Adrenal gland (tissue), 12 donors: Measurements from ENCODE around the gene NXPH1. TPM values are rescaled to one million over a fixed set of nuclear protein-coding genes. Genes with fewer than 3 reads are reported as not detected.
A peak's percentile ranks its signal among the peaks of the same experiment; 100 is the strongest.

Experiments used
- DNase-seq, 7 donors: peaks; one replicate each; pipeline ENCODE4 v3.0.0-alpha.2; 2019 to 2020
- H3K27ac ChIP-seq, 5 donors: fragments of 200-600 bp; sonication (generic) in 4 of 5; 1 replicate in 3 of 5; 2 replicates in 2 of 5; pipeline versions ENCODE4 v1.5.1 to v1.8.0; 2016 to 2020; ENCODE audit warnings: mild to moderate bottlenecking in 1 of 5
- H3K27me3 ChIP-seq: fragments of 200-600 bp; 2 replicates; pipeline ENCODE4 v1.8.0; 2021
- H3K36me3 ChIP-seq, 2 donors: fragments of 200-600 bp; replicated peaks in 1 of 2; 1 replicate in 1 of 2; 2 replicates in 1 of 2; pipeline versions ENCODE4 v1.5.1 to v1.8.0; 2018 to 2022
- H3K4me1 ChIP-seq, 2 donors: fragments of 200-600 bp; replicated peaks in 1 of 2; 1 replicate in 1 of 2; 2 replicates in 1 of 2; pipeline versions ENCODE4 v1.5.1 to v1.8.0; 2018 to 2021
- H3K4me3 ChIP-seq, 4 donors: fragments of 200-600 bp; sonication (generic) in 3 of 4; one replicate each; pipeline ENCODE4 v1.5.1; 2016 to 2018
- H3K9me3 ChIP-seq, 3 donors: fragments of 200-600 bp; sonication (generic) in 1 of 3; replicated peaks in 1 of 3; 1 replicate in 2 of 3; 2 replicates in 1 of 3; pipeline versions ENCODE4 v1.5.1 to v1.8.0; 2016 to 2021
- POLR2A ChIP-seq, 2 donors: fragments of 450-650 bp; IDR thresholded peaks; one replicate each; pipeline ENCODE4 v1.6.1; 2017; ENCODE audit warnings: antibody characterized with exemption in 2 of 2, mild to moderate bottlenecking in 2 of 2, moderate library complexity in 1 of 2
- WGBS, 4 donors: extraction: QIAGEN DNeasy Blood & Tissue Kit in 2 of 4; methylation state at CpG; one replicate each; pipeline versions ENCODE4 v1.1.5 to v1.1.7; 2013 to 2017; 5-methylcytosine and 5-hydroxymethylcytosine counted together
- intact Hi-C, 2 donors: fragments of 100-400 bp; cut with DNase I; formaldehyde crosslinking; loops; one replicate each; pipeline versions ENCODE4 v1.14.1 to v1.15.0; 2022 to 2023
- polyA plus RNA-seq, 3 donors: library from polyadenylated mRNA; stranded (reverse); fragments of 200-250 nt in 2 of 3; fragments of 350-450 nt in 1 of 3; fragmentation: Illumina TruSeq in 1 of 3; extraction: RNeasy Lipid Tissue Mini Kit (QIAGEN cat#74804) in 1 of 3; gene quantifications; one replicate each; pipeline ENCODE4 v1.2.3, GENCODE V29; 2013 to 2014
- total RNA-seq, 9 donors: library from RNA; depleted of rRNA in 4 of 9; stranded (reverse); fragments of >200 nt in 4 of 9; fragments of 120-200 nt in 1 of 9; fragmentation: NEBNext Ultra II Directional in 1 of 9; extraction: Animal tissue kit (Norgen Biotek cat#: 25700) in 1 of 9; gene quantifications; one replicate each; pipeline versions ENCODE4 v1.1.0 to v1.2.4, GENCODE V29; 2013 to 2023
- TF ChIP-seq, protein P1 (sequence below), 6 experiments: fragments of 450-650 bp in 4 of 6; fragments of 200-600 bp in 2 of 6; sonication (generic) in 1 of 6; IDR thresholded peaks; 1 replicate in 5 of 6; 2 replicates in 1 of 6; pipeline versions ENCODE4 v1.5.1 to v1.8.0; 2016 to 2021; ENCODE audit warnings: antibody characterized with exemption in 6 of 6, mild to moderate bottlenecking in 2 of 6, moderate library complexity in 1 of 6
- donor health status: healthy with polysubstance abuse.
- donor health status: Bipolar disorder and iron deficiency.
- donor health status: DM: yes; HTN: yes; CAD: no.
- donor health status: DM: no; HTN: no; CAD: no.
- donor health status: DM: no; HTN: no; CAD: no.
- donor health status: DM: yes; HTN: yes; CAD: no.

The NXPH1 gene
- total and polyA plus RNA-seq, 12 donors, result 6.8 to 80.2 (median 40.7) TPM

DNA sequence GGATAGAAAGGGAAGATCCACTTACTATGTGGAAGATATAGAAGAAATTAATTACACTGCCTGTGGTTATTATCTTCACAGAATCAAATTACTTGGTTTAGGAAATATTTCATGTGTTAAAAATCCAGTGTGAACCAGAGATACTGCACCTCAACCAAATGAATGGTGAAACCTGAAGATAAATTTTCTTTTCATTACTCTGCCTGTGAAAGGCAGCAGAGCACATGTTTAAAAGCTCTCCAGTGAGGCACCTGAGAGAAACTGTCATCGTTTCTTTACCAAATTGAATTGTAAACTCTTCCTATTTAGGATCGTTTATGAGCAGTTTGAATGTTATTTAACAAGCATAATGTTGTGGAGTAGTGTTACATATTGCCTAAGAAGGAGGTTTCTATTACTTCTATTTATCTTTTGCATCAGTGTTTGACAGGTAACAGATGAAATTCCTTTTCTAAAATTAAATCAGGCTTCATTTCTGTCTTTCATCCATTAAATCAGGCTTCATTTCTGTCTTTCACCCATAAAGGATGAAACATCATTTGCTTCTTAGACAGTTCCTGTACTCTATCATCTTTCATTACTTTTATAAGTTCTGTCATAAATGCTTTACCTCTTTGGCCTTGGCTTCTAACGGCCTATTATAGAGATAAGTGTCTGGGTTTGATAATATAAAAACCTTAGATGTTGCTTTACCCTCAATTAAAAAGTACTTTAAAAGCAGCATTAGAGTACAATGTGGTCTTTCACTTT is 266.6 kb downstream of the NXPH1 start:
- H3K4me1 ChIP-seq, result peaks cover 0 to 28% of the 10 kb centered on the region in 2 donors
- no peak for TF ChIP-seq POLR2A (IDR thresholded peaks at IDR 0.05)
- TF ChIP-seq, protein P1, sequence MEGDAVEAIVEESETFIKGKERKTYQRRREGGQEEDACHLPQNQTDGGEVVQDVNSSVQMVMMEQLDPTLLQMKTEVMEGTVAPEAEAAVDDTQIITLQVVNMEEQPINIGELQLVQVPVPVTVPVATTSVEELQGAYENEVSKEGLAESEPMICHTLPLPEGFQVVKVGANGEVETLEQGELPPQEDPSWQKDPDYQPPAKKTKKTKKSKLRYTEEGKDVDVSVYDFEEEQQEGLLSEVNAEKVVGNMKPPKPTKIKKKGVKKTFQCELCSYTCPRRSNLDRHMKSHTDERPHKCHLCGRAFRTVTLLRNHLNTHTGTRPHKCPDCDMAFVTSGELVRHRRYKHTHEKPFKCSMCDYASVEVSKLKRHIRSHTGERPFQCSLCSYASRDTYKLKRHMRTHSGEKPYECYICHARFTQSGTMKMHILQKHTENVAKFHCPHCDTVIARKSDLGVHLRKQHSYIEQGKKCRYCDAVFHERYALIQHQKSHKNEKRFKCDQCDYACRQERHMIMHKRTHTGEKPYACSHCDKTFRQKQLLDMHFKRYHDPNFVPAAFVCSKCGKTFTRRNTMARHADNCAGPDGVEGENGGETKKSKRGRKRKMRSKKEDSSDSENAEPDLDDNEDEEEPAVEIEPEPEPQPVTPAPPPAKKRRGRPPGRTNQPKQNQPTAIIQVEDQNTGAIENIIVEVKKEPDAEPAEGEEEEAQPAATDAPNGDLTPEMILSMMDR (IDR thresholded peaks at IDR 0.05), result no peak
- DNase-seq, result no peak
- no peaks in the 10 kb centered on the region for H3K36me3 ChIP-seq
- no peaks in the 10 kb centered on the region for H3K27me3 ChIP-seq
- no peaks in the 10 kb centered on the region for H3K9me3 ChIP-seq
- 44 to 56% (median 54%) methylated on average over 3 of the region's 3 CpGs for WGBS, 4 donors
- H3K4me3 ChIP-seq, result no peak overlapping the region
- no peak overlapping the region for H3K27ac ChIP-seq
- intact Hi-C loops, result no loop called here

DNA sequence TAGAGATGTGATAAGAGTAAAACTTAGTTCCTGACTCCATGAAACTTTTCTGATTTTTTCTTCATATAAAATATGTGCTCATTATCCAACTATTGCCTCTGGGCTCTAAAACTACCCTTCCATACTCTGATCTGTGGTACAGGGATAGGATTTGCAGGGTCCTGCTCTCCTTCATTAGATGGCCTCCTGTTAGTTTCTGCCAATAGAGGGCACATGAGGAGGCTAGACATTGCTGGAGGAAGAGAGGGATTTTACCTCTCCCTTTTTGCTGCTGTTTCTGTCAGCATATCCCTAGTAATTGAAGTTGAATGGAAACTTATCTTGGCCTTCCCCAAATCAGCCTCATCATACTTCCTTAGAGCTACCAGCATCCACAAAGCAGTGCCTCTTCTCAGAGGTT is 269.4 kb downstream of the NXPH1 start:
- intact Hi-C loops, result no loop called here
- H3K4me3 ChIP-seq, result no peak overlapping the region

DNA sequence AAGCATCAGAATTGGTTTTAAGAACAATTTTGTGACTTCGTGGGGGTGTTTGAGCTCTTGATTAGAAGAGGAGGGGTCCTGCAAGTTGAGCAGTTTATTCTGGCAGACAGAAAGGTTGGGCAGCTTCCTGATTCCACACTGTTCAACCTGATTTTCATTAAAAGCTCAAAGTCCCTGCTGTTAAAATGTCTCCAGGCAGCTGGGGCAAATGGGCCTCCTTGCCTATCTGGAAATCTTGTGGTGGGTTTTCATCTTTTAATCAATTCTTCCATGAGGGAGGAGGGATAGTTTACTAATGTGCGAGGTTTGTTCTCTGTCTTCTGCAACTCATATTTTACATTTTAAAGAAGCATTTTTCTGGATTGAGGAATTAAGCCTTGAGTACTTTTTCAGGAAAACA is 276.7 kb downstream of the NXPH1 start:
- no peak for DNase-seq
- H3K27ac ChIP-seq, result peak overlapping the region in 2 of 5 donors; percentile 24 to 46
- H3K4me3 ChIP-seq, result no peak overlapping the region
- H3K36me3 ChIP-seq, result no peaks in the 10 kb centered on the region
- intact Hi-C loops, result loop anchor here in 1 of 2 donors (10.0 kb wide), 1 partner anchor 275 kb away; the partner anchor contains the start of gene NXPH1
- H3K9me3 ChIP-seq, result no peaks in the 10 kb centered on the region
- 29 to 51% (median 39%) methylated on average over 2 of the region's 2 CpGs for WGBS, 4 donors
- TF ChIP-seq POLR2A (IDR thresholded peaks at IDR 0.05), result no peak
- TF ChIP-seq, protein P1 (IDR thresholded peaks at IDR 0.05), result no peak
- H3K4me1 ChIP-seq, result peaks cover 8 to 15% of the 10 kb centered on the region in 2 donors
- no peaks in the 10 kb centered on the region for H3K27me3 ChIP-seq

More for the DNA sequence above, 269.4 kb downstream of the NXPH1 start:
- Histone ChIP-seq H3K36me3 (no peaks in the 10 kb centered on the region), H3K27ac (no peak overlapping the region), H3K27me3 (no peaks in the 10 kb centered on the region), H3K4me1 (peaks cover 0 to 28% of the 10 kb centered on the region in 2 donors), H3K9me3 (no peaks in the 10 kb centered on the region)
- TF ChIP-seq, protein P1 (IDR thresholded peaks at IDR 0.05), result no peak
- TF ChIP-seq POLR2A (IDR thresholded peaks at IDR 0.05), result no peak
- no peak for DNase-seq

DNA sequence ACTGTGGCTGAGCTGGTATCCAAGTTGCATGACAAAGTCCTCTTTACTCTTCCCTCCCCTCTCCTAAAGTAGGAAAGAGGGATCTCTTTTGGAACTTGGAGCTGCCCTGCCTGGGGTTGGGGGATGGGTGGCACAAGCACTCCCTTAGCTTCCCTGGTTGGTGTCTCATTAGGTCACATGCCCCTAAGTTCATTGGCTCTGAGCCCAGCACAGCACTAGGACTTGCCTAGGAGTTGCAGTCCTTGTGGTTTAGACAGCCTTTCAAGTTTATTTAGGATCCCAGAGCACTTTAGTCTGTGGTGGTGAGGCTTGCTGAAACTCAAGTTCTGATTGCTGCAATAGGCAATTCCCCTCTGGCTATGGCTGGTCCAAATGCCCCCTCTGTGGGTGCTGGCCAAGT is 281.4 kb downstream of the NXPH1 start:
- no peak overlapping the region for H3K4me3 ChIP-seq
- no peaks in the 10 kb centered on the region for H3K9me3 ChIP-seq
- no peaks in the 10 kb centered on the region for H3K27me3 ChIP-seq
- no peak for TF ChIP-seq POLR2A (IDR thresholded peaks at IDR 0.05)
- TF ChIP-seq, protein P1 (IDR thresholded peaks at IDR 0.05), result no peak
- no peak overlapping the region for H3K27ac ChIP-seq
- H3K4me1 ChIP-seq, result peaks cover 8 to 13% of the 10 kb centered on the region in 2 donors
- H3K36me3 ChIP-seq, result no peaks in the 10 kb centered on the region
- peak; percentile 29 to 81 (median 69) for DNase-seq
- intact Hi-C loops, result loop anchor here in 1 of 2 donors (10.0 kb wide), 1 partner anchor 280 kb away; the partner anchor contains the start of gene NXPH1
